Right lobe of liver (tissue), 6 donors: Measurements from ENCODE around the gene HOTAIR. TPM values are rescaled to one million over a fixed set of nuclear protein-coding genes. Genes with fewer than 3 reads are reported as not detected.

Experiments
- ATAC-seq, 4 donors: fragments of 200-7000 bp; cut with Tn5 transposase; one replicate each; pipeline ENCODE4 v1.9.1; 2020; ENCODE audit warnings: mild to moderate bottlenecking in 4 of 4, moderate library complexity in 4 of 4
- DNase-seq, 3 donors: peaks; one replicate each; pipeline ENCODE4 v3.0.0-alpha.2; 2020
- H3K27ac ChIP-seq, 3 donors: fragments of 200-600 bp; one replicate each; pipeline ENCODE4 v1.8.0; 2022
- H3K27me3 ChIP-seq, 2 donors: fragments of 200-600 bp; one replicate each; pipeline ENCODE4 v1.8.0; 2022
- H3K36me3 ChIP-seq, 4 donors: fragments of 200-600 bp; sonication (generic) in 1 of 4; one replicate each; pipeline versions ENCODE4 v1.5.1 to v1.8.0; 2017 to 2022; ENCODE audit warnings: control low read depth in 1 of 4
- H3K4me1 ChIP-seq, 4 donors: fragments of 200-600 bp; sonication (generic) in 1 of 4; one replicate each; pipeline versions ENCODE4 v1.5.1 to v1.8.0; 2017 to 2022; ENCODE audit warnings: control low read depth in 1 of 4
- H3K4me3 ChIP-seq, 3 donors: fragments of 200-600 bp; one replicate each; pipeline ENCODE4 v1.8.0; 2022
- H3K9me3 ChIP-seq, 4 donors: fragments of 200-600 bp; sonication (generic) in 1 of 4; one replicate each; pipeline versions ENCODE4 v1.5.1 to v1.8.0; 2017 to 2022; ENCODE audit warnings: control low read depth in 1 of 4
- CTCF ChIP-seq, 4 donors: fragments of 200-600 bp in 3 of 4; fragments of 450-650 bp in 1 of 4; IDR thresholded peaks; one replicate each; pipeline versions ENCODE4 v1.5.1 to v1.8.0; 2016 to 2022; ENCODE audit warnings: antibody characterized with exemption in 4 of 4, mild to moderate bottlenecking in 2 of 4
- POLR2A ChIP-seq: fragments of 450-650 bp; IDR thresholded peaks from one replicate; pipeline ENCODE4 v1.6.1; 2017; ENCODE audit warnings: antibody characterized with exemption, mild to moderate bottlenecking
- WGBS: methylation state at CpG from one replicate; pipeline ENCODE4 v1.1.6; 2018; ENCODE audit warnings: low coverage, low lambda C conversion rate; ENCODE audit not compliant: insufficient coverage; ENCODE audit errors: missing lambda C conversion rate; 5-methylcytosine and 5-hydroxymethylcytosine counted together
- intact Hi-C, 2 donors: fragments of 100-400 bp; cut with DNase I; formaldehyde crosslinking; loops; one replicate each; pipeline versions ENCODE4 v1.11.2 to v1.14.1; 2022
- total RNA-seq, 6 experiments: library from RNA; depleted of rRNA in 2 of 6; stranded (reverse); fragments of >200 nt in 2 of 6; fragmentation: NEBNext Ultra II Directional in 3 of 6; extraction: Animal tissue kit (Norgen Biotek cat#: 25700) in 3 of 6; gene quantifications; one replicate each; pipeline versions ENCODE4 v1.1.0 to v1.2.4, GENCODE V29; 2016 to 2023
- donor health status: DM: no; HTN: yes; CAD: no.
- donor health status: DM: no; HTN: no; CAD: no.
- donor health status: DM: no; HTN: no; CAD: no.
- donor health status: DM: no; HTN: yes; CAD: no.
- donor health status: DM: no; HTN: yes; CAD: no.

The HOTAIR gene
- total RNA-seq, 6 experiments from 2014 or later = not detected

- no peak for ATAC-seq
- H3K27me3 ChIP-seq = peaks cover 0 to 66% of the 10 kb centered on the region in 2 donors
- H3K27ac ChIP-seq = no peak overlapping the region
Measured at GRCh38 chr12:54010972-54011664, 36.4 kb upstream of the HOTAIR start.

GRCh38 chr12:54010053-54010971, 35.6 kb upstream of the HOTAIR start:
- Histone ChIP-seq H3K4me3 (no peak overlapping the region), H3K27ac (no peak overlapping the region), H3K9me3 (no peaks in the 10 kb centered on the region), H3K27me3 (peaks cover 0 to 65% of the 10 kb centered on the region in 2 donors), H3K4me1 (peaks cover 0 to 7% (median 0%) of the 10 kb centered on the region in 4 donors), H3K36me3 (no peaks in the 10 kb centered on the region)
- DNase-seq (no peak), ATAC-seq (no peak)
- WGBS = 5% methylated on average over 5 of the region's 10 CpGs
- intact Hi-C loops = no loop called here
- no peak for TF ChIP-seq CTCF (IDR thresholded peaks at IDR 0.05)
- TF ChIP-seq POLR2A = no peak

More at GRCh38 chr12:54010972-54011664, 36.4 kb upstream of the HOTAIR start:
- TF ChIP-seq CTCF (IDR thresholded peaks at IDR 0.05) = no peak
- no peak for TF ChIP-seq POLR2A
- WGBS = 3% methylated on average over 17 of the region's 17 CpGs
- H3K4me1 ChIP-seq = peaks cover 0 to 5% (median 0%) of the 10 kb centered on the region in 4 donors
- H3K36me3 ChIP-seq = no peaks in the 10 kb centered on the region
- intact Hi-C loops = no loop called here
- no peak overlapping the region for H3K4me3 ChIP-seq
- DNase-seq = no peak
- no peaks in the 10 kb centered on the region for H3K9me3 ChIP-seq

- H3K4me1 ChIP-seq = peaks cover 0 to 7% (median 0%) of the 10 kb centered on the region in 4 donors
- TF ChIP-seq POLR2A (no peak), CTCF (IDR thresholded peaks at IDR 0.05) (no peak)
- peaks cover 0 to 56% of the 10 kb centered on the region in 2 donors for H3K27me3 ChIP-seq
- intact Hi-C loops = loop anchor here (5.0 kb wide), 2 partner anchors 193 to 198 kb away; no protein-coding TSS in a partner anchor
- no peaks in the 10 kb centered on the region for H3K9me3 ChIP-seq
- H3K4me3 ChIP-seq = no peak overlapping the region
- ATAC-seq (no peak), DNase-seq (no peak)
- 7% methylated on average over 13 of the region's 51 CpGs for WGBS
- no peak overlapping the region for H3K27ac ChIP-seq
- H3K36me3 ChIP-seq = no peaks in the 10 kb centered on the region
Measured at GRCh38 chr12:54009171-54010052, 34.7 kb upstream of the HOTAIR start.

GRCh38 chr12:54008260-54008552, 33.5 kb upstream of the HOTAIR start:
- no peaks in the 10 kb centered on the region for H3K9me3 ChIP-seq
- peaks cover 0 to 7% (median 0%) of the 10 kb centered on the region in 4 donors for H3K4me1 ChIP-seq
- H3K27ac ChIP-seq = no peak overlapping the region
- H3K4me3 ChIP-seq = no peak overlapping the region
- no peaks in the 10 kb centered on the region for H3K36me3 ChIP-seq
- TF ChIP-seq POLR2A = no peak
- TF ChIP-seq CTCF (IDR thresholded peaks at IDR 0.05) = no peak
- intact Hi-C loops = loop anchor here (5.0 kb wide), 2 partner anchors 194 to 199 kb away; no protein-coding TSS in a partner anchor
- ATAC-seq (no peak), DNase-seq (no peak)
- peaks cover 0 to 48% of the 10 kb centered on the region in 2 donors for H3K27me3 ChIP-seq
- WGBS = 29% methylated on average over 1 of the region's 2 CpGs
